ENCODE measurements around the gene STXBP5L.

DNA sequence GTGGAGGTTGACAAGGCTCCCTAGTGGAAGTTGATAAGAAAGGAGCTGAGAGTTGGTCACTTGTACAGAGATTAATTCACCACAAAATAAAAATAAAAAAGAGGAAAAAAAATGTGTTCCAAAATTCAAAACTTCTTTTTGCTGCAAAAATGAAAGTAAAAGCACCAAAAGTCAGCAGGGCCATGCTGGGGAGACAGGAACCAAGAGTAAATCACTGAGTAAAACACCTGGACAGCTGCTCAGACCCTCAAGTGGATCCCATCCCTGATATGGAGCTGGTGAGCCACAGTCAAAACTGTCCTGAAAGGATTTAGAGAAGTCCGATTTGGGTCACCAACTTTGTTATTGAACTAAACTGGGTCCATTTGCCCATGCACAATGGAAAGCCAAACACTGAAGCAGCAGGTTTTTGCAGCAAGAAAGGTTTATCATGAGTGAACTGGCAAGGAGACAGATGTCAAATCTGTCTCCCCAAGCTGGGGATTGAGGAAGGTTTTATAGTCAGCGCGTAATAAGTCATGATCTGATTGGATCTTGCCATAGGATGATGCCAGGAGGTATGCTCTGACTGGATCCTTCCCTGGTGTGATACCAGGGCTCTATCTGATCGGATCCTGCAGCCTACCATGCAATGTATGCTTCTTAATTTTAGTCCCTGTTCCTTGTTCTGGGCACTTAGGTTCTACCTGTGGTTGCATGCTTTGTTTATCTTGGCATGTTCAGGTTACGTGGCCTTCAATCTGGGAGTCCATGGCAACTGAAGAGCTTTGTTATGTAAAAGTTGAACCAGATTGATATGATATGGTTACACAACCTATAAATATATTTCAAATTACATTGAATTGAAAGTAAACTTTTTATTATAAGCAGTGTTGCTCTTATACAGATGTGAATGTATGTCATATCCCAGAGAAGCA is 324.6 kb downstream of the STXBP5L start:
- TF ChIP-seq, protein P1, sequence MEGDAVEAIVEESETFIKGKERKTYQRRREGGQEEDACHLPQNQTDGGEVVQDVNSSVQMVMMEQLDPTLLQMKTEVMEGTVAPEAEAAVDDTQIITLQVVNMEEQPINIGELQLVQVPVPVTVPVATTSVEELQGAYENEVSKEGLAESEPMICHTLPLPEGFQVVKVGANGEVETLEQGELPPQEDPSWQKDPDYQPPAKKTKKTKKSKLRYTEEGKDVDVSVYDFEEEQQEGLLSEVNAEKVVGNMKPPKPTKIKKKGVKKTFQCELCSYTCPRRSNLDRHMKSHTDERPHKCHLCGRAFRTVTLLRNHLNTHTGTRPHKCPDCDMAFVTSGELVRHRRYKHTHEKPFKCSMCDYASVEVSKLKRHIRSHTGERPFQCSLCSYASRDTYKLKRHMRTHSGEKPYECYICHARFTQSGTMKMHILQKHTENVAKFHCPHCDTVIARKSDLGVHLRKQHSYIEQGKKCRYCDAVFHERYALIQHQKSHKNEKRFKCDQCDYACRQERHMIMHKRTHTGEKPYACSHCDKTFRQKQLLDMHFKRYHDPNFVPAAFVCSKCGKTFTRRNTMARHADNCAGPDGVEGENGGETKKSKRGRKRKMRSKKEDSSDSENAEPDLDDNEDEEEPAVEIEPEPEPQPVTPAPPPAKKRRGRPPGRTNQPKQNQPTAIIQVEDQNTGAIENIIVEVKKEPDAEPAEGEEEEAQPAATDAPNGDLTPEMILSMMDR (IDR thresholded peaks at IDR 0.05; ENCODE audit: insufficient read depth, low read depth, low read length): no peak
- no peak for TF ChIP-seq EZH2 (IDR thresholded peaks at IDR 0.05; ENCODE audit: insufficient read depth, low read length)

Data from astrocyte (in vitro differentiated cells and primary cell).